ENCODE results near the gene ST14. TPM values are rescaled to one million over a fixed set of nuclear protein-coding genes. Genes with fewer than 3 reads are reported as not detected.

ST14 gene
- total RNA-seq, 1 experiment from 2014 or later: 33.9 TPM

DNA sequence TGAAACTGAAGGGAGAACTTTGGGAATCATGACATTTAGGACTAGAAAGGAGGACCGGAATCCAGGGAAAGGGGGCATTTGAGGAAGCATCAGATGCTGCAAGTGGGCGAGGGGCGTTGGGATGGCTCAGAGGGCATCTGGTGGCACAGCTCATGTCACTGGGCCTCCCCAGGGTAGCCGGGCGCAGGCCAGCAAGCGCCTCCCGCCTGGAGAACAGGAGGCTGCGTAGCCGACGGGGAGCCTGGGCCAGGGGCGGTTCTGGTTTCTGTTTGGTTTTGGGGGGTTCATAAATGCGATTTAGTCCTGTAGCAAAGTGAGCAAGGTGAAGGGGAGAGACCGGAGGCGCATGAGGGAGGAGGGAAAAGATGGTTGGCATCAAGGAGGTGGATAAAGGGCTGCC, 443 bp upstream of the ST14 start:
- ATAC-seq: no peak
- no peak for DNase-seq (ENCODE audit: low spot score)
- no peak for TF ChIP-seq ZBTB21 (CRISPR knock-in tag; IDR thresholded peaks at IDR 0.05; ENCODE audit: borderline replicate concordance)
- TF ChIP-seq SMAD3 (CRISPR knock-in tag; IDR thresholded peaks at IDR 0.05; ENCODE audit: borderline replicate concordance): no peak
- no peak for TF ChIP-seq NFYB (CRISPR knock-in tag; conservative IDR thresholded peaks at IDR 0.05; ENCODE audit: low read depth)
- no peak for TF ChIP-seq RORB (CRISPR knock-in tag; IDR thresholded peaks at IDR 0.05)
- H3K27me3 Mint-ChIP-seq (ENCODE audit: low read depth): peaks cover 55% of the 10 kb centered on the region
- ChIA-PET CTCF (interaction anchor here (5.1 kb wide), 1 partner anchor 13 kb away, joined by 34 read pairs; no protein-coding TSS in a partner anchor), POLR2A (interaction anchor here (2.3 kb wide), 1 partner anchor 13 kb away, joined by 10 read pairs; no protein-coding TSS in a partner anchor)
- H3K27ac Mint-ChIP-seq: no peak overlapping the region
- peaks cover 51% of the 10 kb centered on the region for H3K4me1 Mint-ChIP-seq
- peak overlapping the region; percentile 71 for H3K4me3 Mint-ChIP-seq
- no peaks in the 10 kb centered on the region for H3K9me3 Mint-ChIP-seq
- H3K36me3 Mint-ChIP-seq: no peaks in the 10 kb centered on the region

DNA sequence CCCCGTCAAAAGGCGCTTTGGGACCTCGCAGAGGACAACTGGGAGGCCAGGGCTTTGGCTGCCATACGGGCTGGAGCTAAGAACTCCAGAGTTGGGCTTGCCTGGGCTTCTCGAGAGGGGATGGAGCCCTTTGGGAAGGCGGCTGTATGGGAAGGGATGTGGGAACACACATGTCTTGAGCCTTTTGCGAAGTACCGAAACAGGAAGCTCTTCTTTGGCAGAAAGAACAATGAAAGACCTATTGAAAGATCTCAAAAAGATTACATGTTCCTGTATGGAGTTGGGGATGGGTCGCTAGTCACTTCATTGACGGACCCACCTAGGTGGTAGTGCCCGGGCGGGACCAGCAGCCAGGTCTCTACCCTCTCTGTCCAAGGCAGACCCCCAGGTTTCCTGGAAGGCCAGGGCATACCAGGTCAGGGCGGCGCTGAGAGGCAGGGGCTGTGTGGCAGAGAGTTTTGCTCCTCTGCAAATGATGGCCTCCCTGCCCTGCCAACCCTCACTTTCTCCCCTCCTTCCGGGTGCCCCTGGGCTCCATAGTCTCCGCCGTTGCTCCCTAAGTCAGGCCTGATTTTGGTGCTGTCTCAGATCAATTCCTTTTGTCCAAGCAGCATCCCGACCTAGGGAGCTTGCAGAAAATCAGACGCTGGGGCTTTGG, 1.0 kb downstream of the ST14 start:
- H3K27ac Mint-ChIP-seq: no peak overlapping the region
- peaks cover 58% of the 10 kb centered on the region for H3K27me3 Mint-ChIP-seq (ENCODE audit: low read depth)
- H3K9me3 Mint-ChIP-seq: no peaks in the 10 kb centered on the region
- no peaks in the 10 kb centered on the region for H3K36me3 Mint-ChIP-seq
- peaks cover 42% of the 10 kb centered on the region for H3K4me1 Mint-ChIP-seq
- TF ChIP-seq, protein P1, sequence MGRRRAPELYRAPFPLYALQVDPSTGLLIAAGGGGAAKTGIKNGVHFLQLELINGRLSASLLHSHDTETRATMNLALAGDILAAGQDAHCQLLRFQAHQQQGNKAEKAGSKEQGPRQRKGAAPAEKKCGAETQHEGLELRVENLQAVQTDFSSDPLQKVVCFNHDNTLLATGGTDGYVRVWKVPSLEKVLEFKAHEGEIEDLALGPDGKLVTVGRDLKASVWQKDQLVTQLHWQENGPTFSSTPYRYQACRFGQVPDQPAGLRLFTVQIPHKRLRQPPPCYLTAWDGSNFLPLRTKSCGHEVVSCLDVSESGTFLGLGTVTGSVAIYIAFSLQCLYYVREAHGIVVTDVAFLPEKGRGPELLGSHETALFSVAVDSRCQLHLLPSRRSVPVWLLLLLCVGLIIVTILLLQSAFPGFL (CRISPR knock-in tag; IDR thresholded peaks at IDR 0.05; ENCODE audit: borderline replicate concordance): no peak
- TF ChIP-seq, protein P2, sequence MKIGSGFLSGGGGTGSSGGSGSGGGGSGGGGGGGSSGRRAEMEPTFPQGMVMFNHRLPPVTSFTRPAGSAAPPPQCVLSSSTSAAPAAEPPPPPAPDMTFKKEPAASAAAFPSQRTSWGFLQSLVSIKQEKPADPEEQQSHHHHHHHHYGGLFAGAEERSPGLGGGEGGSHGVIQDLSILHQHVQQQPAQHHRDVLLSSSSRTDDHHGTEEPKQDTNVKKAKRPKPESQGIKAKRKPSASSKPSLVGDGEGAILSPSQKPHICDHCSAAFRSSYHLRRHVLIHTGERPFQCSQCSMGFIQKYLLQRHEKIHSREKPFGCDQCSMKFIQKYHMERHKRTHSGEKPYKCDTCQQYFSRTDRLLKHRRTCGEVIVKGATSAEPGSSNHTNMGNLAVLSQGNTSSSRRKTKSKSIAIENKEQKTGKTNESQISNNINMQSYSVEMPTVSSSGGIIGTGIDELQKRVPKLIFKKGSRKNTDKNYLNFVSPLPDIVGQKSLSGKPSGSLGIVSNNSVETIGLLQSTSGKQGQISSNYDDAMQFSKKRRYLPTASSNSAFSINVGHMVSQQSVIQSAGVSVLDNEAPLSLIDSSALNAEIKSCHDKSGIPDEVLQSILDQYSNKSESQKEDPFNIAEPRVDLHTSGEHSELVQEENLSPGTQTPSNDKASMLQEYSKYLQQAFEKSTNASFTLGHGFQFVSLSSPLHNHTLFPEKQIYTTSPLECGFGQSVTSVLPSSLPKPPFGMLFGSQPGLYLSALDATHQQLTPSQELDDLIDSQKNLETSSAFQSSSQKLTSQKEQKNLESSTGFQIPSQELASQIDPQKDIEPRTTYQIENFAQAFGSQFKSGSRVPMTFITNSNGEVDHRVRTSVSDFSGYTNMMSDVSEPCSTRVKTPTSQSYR (CRISPR knock-in tag; IDR thresholded peaks at IDR 0.05): 0 out of 2 replicates have a peak, but pooled peaks have one; percentile 9
- peak overlapping the region; percentile 79 for H3K4me3 Mint-ChIP-seq
- peak; percentile 33 for ATAC-seq
- POLR2A ChIA-PET: interaction anchor here (2.3 kb wide), 1 partner anchor 15 kb away, joined by 10 read pairs; no protein-coding TSS in a partner anchor
- no peak for DNase-seq (ENCODE audit: low spot score)
- CTCF ChIA-PET: interaction anchor here (0.6 to 5.1 kb wide), 5 partner anchors 15 to 187 kb away, joined by 3 to 34 read pairs (median 3); no protein-coding TSS in a partner anchor

DNA sequence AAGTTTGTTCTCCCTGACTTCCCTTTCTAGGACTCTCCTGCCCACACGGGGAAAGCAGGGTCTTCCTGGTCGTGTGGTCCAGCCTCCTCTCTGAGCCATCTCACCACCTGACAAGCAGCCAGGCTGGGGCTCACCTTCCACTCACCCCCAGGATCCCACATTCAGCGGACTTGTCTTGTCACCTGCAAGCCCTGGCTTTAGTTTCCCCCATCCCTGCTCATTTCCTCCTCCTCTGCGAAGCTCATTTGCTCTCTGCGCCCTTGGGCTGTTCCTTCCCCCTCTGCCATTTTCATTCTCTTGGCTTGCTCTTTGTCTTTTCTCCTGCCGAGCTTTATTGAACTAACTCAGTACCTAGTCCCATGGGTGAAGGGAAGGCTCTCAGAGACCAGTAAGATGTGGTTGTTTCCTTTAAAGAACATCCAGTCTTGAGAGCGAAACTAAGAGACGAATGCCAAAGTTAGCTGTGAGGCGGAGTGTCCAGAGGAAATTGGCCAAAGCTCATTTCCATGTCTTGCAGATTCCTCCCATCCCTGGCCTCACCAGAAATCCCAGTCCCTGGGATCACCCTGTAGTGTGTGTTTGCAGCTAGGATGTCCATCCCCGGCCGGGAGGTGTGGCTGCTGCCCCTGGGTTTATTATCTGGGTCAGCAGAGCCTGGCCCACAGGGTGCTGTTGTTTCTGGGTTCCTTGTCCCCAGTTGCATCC, 2.0 kb downstream of the ST14 start:
- no peaks in the 10 kb centered on the region for H3K36me3 Mint-ChIP-seq
- no peak overlapping the region for H3K27ac Mint-ChIP-seq
- H3K4me1 Mint-ChIP-seq: peaks cover 40% of the 10 kb centered on the region
- no peaks in the 10 kb centered on the region for H3K9me3 Mint-ChIP-seq
- H3K27me3 Mint-ChIP-seq (ENCODE audit: low read depth): peaks cover 60% of the 10 kb centered on the region
- ChIA-PET POLR2A (interaction anchor here (2.3 kb wide), 1 partner anchor 16 kb away, joined by 10 read pairs; no protein-coding TSS in a partner anchor), CTCF (interaction anchor here (1.4 to 5.1 kb wide), 3 partner anchors 15 to 51 kb away, joined by 3 to 34 read pairs (median 13); no protein-coding TSS in a partner anchor)
- ATAC-seq (no peak), DNase-seq (ENCODE audit: low spot score) (no peak)
- peak overlapping the region; percentile 53 for H3K4me3 Mint-ChIP-seq
- TF ChIP-seq, protein P3, sequence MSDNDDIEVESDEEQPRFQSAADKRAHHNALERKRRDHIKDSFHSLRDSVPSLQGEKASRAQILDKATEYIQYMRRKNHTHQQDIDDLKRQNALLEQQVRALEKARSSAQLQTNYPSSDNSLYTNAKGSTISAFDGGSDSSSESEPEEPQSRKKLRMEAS (CRISPR knock-in tag; IDR thresholded peaks at IDR 0.05): no peak
- TF ChIP-seq RORB (CRISPR knock-in tag; IDR thresholded peaks at IDR 0.05) (no peak), ZNF396 (CRISPR knock-in tag; IDR thresholded peaks at IDR 0.05; ENCODE audit: borderline replicate concordance) (no peak), FOXK1 (CRISPR knock-in tag; IDR thresholded peaks at IDR 0.05) (no peak), ZBTB21 (CRISPR knock-in tag; IDR thresholded peaks at IDR 0.05; ENCODE audit: borderline replicate concordance) (no peak), TEAD4 (CRISPR knock-in tag; IDR thresholded peaks at IDR 0.05) (no peak)
- TF ChIP-seq, protein P4, sequence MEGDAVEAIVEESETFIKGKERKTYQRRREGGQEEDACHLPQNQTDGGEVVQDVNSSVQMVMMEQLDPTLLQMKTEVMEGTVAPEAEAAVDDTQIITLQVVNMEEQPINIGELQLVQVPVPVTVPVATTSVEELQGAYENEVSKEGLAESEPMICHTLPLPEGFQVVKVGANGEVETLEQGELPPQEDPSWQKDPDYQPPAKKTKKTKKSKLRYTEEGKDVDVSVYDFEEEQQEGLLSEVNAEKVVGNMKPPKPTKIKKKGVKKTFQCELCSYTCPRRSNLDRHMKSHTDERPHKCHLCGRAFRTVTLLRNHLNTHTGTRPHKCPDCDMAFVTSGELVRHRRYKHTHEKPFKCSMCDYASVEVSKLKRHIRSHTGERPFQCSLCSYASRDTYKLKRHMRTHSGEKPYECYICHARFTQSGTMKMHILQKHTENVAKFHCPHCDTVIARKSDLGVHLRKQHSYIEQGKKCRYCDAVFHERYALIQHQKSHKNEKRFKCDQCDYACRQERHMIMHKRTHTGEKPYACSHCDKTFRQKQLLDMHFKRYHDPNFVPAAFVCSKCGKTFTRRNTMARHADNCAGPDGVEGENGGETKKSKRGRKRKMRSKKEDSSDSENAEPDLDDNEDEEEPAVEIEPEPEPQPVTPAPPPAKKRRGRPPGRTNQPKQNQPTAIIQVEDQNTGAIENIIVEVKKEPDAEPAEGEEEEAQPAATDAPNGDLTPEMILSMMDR (IDR thresholded peaks at IDR 0.05): no peak
- TF ChIP-seq, protein P5, sequence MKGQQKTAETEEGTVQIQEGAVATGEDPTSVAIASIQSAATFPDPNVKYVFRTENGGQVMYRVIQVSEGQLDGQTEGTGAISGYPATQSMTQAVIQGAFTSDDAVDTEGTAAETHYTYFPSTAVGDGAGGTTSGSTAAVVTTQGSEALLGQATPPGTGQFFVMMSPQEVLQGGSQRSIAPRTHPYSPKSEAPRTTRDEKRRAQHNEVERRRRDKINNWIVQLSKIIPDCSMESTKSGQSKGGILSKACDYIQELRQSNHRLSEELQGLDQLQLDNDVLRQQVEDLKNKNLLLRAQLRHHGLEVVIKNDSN (CRISPR knock-in tag; IDR thresholded peaks at IDR 0.05): no peak
- TF ChIP-seq, protein P6, sequence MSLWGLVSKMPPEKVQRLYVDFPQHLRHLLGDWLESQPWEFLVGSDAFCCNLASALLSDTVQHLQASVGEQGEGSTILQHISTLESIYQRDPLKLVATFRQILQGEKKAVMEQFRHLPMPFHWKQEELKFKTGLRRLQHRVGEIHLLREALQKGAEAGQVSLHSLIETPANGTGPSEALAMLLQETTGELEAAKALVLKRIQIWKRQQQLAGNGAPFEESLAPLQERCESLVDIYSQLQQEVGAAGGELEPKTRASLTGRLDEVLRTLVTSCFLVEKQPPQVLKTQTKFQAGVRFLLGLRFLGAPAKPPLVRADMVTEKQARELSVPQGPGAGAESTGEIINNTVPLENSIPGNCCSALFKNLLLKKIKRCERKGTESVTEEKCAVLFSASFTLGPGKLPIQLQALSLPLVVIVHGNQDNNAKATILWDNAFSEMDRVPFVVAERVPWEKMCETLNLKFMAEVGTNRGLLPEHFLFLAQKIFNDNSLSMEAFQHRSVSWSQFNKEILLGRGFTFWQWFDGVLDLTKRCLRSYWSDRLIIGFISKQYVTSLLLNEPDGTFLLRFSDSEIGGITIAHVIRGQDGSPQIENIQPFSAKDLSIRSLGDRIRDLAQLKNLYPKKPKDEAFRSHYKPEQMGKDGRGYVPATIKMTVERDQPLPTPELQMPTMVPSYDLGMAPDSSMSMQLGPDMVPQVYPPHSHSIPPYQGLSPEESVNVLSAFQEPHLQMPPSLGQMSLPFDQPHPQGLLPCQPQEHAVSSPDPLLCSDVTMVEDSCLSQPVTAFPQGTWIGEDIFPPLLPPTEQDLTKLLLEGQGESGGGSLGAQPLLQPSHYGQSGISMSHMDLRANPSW (CRISPR knock-in tag; conservative IDR thresholded peaks at IDR 0.05; ENCODE audit: low read depth): no peak
